ENCODE data around the gene DOCK2.
"Not testable (repeated sequence)": the region's sequence is repeated elsewhere in the genome, so short reads cannot be mapped to it uniquely, and the experiment has no call there.

The DOCK2 gene

GRCh38 chr5:169712428-169712827, 75.4 kb downstream of the DOCK2 start:
- Histone ChIP-seq H3K27me3 (ENCODE audit: control insufficient read depth, insufficient read depth, low read length) (no peaks in the 10 kb centered on the region), H3K27ac (ENCODE audit: low read depth, low read length) (no peak overlapping the region), H3K36me3 (ENCODE audit: control insufficient read depth, insufficient read depth, low read length) (no peaks in the 10 kb centered on the region), H3K9ac (ENCODE audit: low read length) (no peak overlapping the region), H3K4me3 (ENCODE audit: low read length) (no peak overlapping the region), H3K4me1 (ENCODE audit: control insufficient read depth, insufficient read depth, low read length) (no peaks in the 10 kb centered on the region)

- H3K4me3 ChIP-seq (ENCODE audit: low read length) = no peak overlapping the region
- no peak overlapping the region for H3K27ac ChIP-seq (ENCODE audit: low read depth, low read length)
- no peaks in the 10 kb centered on the region for H3K4me1 ChIP-seq (ENCODE audit: control insufficient read depth, insufficient read depth, low read length)
- H3K9ac ChIP-seq (ENCODE audit: low read length) = no peak overlapping the region
- H3K27me3 ChIP-seq (ENCODE audit: control insufficient read depth, insufficient read depth, low read length) = no peaks in the 10 kb centered on the region
- H3K36me3 ChIP-seq (ENCODE audit: control insufficient read depth, insufficient read depth, low read length) = no peaks in the 10 kb centered on the region
Measured at GRCh38 chr5:169716287-169716686, 79.2 kb downstream of the DOCK2 start.

- Histone ChIP-seq H3K4me1 (ENCODE audit: control insufficient read depth, insufficient read depth, low read length) (no peaks in the 10 kb centered on the region), H3K9ac (ENCODE audit: low read length) (no peak overlapping the region), H3K27ac (ENCODE audit: low read depth, low read length) (no peak overlapping the region), H3K27me3 (ENCODE audit: control insufficient read depth, insufficient read depth, low read length) (no peaks in the 10 kb centered on the region), H3K4me3 (ENCODE audit: low read length) (no peak overlapping the region), H3K36me3 (ENCODE audit: control insufficient read depth, insufficient read depth, low read length) (no peaks in the 10 kb centered on the region)
Measured at GRCh38 chr5:169717288-169717687, 80.2 kb downstream of the DOCK2 start.

DNA sequence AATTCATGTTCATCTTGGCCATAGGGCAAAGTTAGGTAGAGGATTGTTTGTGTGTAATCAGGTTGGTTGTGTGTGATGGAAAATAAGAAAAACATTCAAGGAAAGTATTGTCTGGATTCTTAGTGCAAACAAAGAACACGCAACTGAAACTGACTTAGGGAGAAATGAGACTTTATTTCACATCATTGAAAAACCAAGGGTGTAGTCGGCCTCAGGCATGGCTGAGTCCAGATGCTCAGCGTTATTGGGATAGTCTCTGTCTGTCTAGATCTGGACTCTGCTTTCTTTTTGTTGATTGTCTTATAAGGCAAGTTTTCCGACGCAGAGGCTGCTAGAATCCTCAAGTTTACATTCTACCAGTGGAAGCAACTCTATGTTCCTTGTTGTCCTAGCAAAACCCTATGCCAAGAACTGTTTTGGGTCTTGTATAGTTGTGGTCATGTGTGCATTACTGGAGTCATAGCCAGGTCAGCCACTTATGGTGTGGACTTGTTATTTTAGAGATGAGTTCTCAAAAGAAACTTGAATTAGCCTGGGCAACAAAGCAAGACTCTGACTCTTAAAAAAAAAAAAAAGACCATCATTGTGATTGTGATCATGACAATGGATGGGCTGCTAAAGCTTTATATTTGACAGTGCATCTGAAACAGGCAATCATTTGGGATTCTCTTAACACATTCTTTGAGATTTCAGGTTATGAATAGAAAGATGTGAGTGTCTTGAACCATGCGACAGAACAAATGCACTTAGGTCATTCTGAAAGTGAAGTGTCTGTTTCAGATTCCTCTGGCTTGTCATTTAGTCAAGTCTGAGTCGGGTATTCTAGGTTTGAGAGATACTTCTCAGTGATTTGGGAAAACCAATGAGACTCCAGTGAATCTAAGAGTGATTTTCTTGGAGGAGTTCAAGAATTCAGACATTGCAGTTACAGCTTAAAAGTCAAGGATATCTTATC, 82.6 kb downstream of the DOCK2 start:
- H3K27me3 ChIP-seq (ENCODE audit: control insufficient read depth, insufficient read depth, low read length) = no peaks in the 10 kb centered on the region
- no peaks in the 10 kb centered on the region for H3K36me3 ChIP-seq (ENCODE audit: control insufficient read depth, insufficient read depth, low read length)
- H3K4me3 ChIP-seq (ENCODE audit: low read length) = no peak overlapping the region
- H3K9ac ChIP-seq (ENCODE audit: low read length) = no peak overlapping the region
- H3K4me1 ChIP-seq (ENCODE audit: control insufficient read depth, insufficient read depth, low read length) = no peaks in the 10 kb centered on the region
- H3K27ac ChIP-seq (ENCODE audit: low read depth, low read length) = no peak overlapping the region

DNA sequence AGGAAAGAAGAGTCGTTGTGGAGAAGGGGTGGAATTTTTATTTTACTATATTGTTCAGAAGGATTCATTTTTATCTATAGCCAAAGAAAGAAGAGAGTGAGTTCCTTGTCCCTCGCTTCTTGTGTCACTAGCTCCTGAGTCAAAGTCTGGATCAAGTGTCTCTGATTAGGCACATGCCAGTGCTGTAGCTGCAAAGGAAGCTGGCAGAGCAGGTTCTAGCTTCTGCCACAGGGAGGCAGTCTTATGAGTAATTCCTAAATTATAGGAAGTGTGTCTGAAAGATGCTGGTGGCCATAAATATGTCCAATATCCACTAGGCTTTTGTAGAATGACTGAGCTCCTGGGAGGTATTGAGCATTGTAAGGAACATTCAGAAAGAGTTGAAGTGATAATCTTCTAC, 84.7 kb downstream of the DOCK2 start:
- no peaks in the 10 kb centered on the region for H3K36me3 ChIP-seq (ENCODE audit: control insufficient read depth, insufficient read depth, low read length)
- no peak overlapping the region for H3K4me3 ChIP-seq (ENCODE audit: low read length)
- no peaks in the 10 kb centered on the region for H3K4me1 ChIP-seq (ENCODE audit: control insufficient read depth, insufficient read depth, low read length)
- H3K27me3 ChIP-seq (ENCODE audit: control insufficient read depth, insufficient read depth, low read length) = no peaks in the 10 kb centered on the region
- no peak overlapping the region for H3K9ac ChIP-seq (ENCODE audit: low read length)
- no peak overlapping the region for H3K27ac ChIP-seq (ENCODE audit: low read depth, low read length)

DNA sequence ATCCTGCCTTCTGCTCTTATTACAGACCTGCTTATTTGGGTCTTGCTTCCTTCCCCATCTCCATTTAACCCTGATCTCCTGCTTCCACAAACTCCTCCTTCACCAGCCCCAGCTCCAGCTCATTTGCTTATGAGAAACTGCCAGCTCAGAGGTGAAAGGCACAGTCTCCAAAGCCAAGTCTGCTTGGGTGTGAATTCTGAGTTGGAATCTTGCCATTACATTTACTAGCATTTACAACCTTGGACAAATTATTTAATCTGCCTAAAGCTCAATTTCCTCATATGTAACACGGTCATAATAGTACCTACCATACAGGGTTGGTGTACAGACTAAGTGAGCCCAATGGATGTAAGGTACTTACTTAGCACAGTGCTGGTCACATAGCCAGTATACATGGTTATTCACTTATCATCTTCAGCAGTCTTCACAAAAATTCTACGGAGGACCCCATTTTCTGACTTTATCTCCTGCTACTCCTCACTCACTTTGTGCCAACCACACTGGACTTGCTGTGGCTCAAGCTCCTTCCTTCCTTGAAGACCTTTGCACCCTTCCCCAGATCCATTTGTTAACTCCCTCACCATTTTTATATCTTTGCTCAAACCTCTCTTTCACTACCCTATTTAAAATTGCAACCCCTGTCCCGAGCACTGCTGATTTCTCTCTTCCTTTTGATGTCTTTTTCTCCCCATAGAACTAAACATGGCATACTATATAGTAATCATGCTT, 86.2 kb downstream of the DOCK2 start:
- no peak overlapping the region for H3K27ac ChIP-seq (ENCODE audit: low read depth, low read length)
- H3K4me1 ChIP-seq (ENCODE audit: control insufficient read depth, insufficient read depth, low read length) = no peaks in the 10 kb centered on the region
- no peaks in the 10 kb centered on the region for H3K36me3 ChIP-seq (ENCODE audit: control insufficient read depth, insufficient read depth, low read length)
- no peak overlapping the region for H3K4me3 ChIP-seq (ENCODE audit: low read length)
- H3K27me3 ChIP-seq (ENCODE audit: control insufficient read depth, insufficient read depth, low read length) = no peaks in the 10 kb centered on the region
- H3K9ac ChIP-seq (ENCODE audit: low read length) = no peak overlapping the region

DNA sequence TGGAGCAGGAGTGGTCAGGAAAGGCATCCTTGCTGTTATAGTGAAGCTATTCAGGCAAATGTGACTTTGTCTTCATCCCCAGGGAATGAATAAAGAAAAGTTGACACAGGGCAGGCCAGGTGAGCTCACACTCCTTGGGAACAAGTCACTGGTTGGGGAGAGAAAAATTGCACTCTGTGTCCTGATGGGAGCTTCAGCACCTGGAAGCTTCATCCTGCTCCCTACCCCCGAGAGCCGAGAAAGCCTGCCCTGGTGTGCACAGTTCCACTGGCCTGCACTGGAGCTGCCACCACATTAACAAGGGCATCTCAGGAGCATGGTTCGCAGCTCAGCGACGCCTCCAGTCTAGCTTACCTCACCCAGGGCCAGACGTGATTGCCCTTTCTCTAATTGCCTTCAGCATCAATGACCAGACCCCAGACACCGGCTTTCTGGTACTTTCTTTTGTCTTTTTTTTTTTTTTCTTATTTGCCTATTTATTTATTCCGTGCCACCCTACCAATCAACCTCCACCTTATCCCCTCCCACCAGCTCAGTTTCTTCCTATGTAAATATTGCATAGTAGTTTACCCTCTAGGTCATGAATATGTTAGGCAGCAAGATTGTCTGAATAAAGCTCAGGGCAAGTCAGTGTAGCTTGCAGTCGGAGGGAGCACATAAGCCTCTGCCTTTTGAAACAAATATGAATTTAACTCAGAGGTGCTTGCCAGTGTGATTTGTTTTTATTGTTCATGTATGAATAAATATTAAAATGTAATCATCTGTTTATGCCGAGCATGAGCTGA, 87.4 kb downstream of the DOCK2 start:
- no peaks in the 10 kb centered on the region for H3K27me3 ChIP-seq (ENCODE audit: control insufficient read depth, insufficient read depth, low read length)
- no peak overlapping the region for H3K9ac ChIP-seq (ENCODE audit: low read length)
- H3K4me3 ChIP-seq (ENCODE audit: low read length) = no peak overlapping the region
- no peaks in the 10 kb centered on the region for H3K4me1 ChIP-seq (ENCODE audit: control insufficient read depth, insufficient read depth, low read length)
- H3K36me3 ChIP-seq (ENCODE audit: control insufficient read depth, insufficient read depth, low read length) = no peaks in the 10 kb centered on the region
- no peak overlapping the region for H3K27ac ChIP-seq (ENCODE audit: low read depth, low read length)

- H3K27ac ChIP-seq (ENCODE audit: low read depth, low read length); H3K27me3 ChIP-seq (ENCODE audit: control insufficient read depth, insufficient read depth, low read length); H3K9ac ChIP-seq (ENCODE audit: low read length); H3K36me3 ChIP-seq (ENCODE audit: control insufficient read depth, insufficient read depth, low read length); H3K4me3 ChIP-seq (ENCODE audit: low read length); H3K4me1 ChIP-seq (ENCODE audit: control insufficient read depth, insufficient read depth, low read length): not testable (repeated sequence)
Measured at GRCh38 chr5:169725665-169726064, 88.6 kb downstream of the DOCK2 start.

GRCh38 chr5:169728418-169728817, 91.3 kb downstream of the DOCK2 start:
- H3K4me1 ChIP-seq (ENCODE audit: control insufficient read depth, insufficient read depth, low read length) = no peaks in the 10 kb centered on the region
- no peak overlapping the region for H3K27ac ChIP-seq (ENCODE audit: low read depth, low read length)
- no peak overlapping the region for H3K4me3 ChIP-seq (ENCODE audit: low read length)
- no peaks in the 10 kb centered on the region for H3K36me3 ChIP-seq (ENCODE audit: control insufficient read depth, insufficient read depth, low read length)
- no peak overlapping the region for H3K9ac ChIP-seq (ENCODE audit: low read length)
- H3K27me3 ChIP-seq (ENCODE audit: control insufficient read depth, insufficient read depth, low read length) = no peaks in the 10 kb centered on the region

DNA sequence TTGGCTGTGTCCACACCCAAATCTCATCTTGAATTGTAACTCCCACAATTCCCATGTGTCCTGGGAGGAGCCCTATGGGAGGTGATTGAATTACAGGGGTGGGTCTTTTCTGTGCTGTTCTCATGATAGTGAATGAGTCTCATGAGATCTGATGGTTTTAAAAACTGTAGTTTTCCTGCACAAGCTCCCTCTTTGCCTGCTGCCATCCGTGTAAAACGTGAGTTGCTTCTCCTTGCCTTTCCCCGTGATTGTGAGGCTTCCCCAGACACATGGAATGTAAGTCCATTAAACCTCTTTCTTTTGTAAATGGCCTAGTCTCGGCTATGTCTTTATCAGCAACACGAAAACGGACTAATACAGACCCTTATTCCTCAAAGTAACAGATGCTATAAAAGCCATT, 94.1 kb downstream of the DOCK2 start:
- H3K4me3 ChIP-seq (ENCODE audit: low read length) = no peak overlapping the region
- H3K36me3 ChIP-seq (ENCODE audit: control insufficient read depth, insufficient read depth, low read length) = no peaks in the 10 kb centered on the region
- no peak overlapping the region for H3K27ac ChIP-seq (ENCODE audit: low read depth, low read length)
- H3K27me3 ChIP-seq (ENCODE audit: control insufficient read depth, insufficient read depth, low read length) = no peaks in the 10 kb centered on the region
- H3K4me1 ChIP-seq (ENCODE audit: control insufficient read depth, insufficient read depth, low read length) = no peaks in the 10 kb centered on the region
- H3K9ac ChIP-seq (ENCODE audit: low read length) = no peak overlapping the region

DNA sequence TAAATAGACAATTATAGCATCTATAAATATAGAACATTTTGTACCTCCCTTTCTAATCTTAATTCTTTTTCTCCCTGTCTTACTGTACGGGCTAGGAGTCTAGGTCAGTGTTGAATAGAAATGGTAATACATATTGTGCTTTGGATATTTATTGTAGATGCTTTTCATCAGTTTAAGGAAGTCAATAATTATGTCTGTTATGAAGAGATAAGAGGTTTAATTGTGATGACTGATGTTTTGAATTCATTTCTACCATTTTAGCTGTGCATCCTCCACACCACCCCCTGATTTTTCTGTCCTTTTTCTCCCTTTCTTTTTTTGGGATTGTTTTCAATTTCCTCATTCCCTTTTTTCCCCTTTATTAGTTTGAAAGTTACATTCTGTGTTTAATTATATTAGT, 95.8 kb downstream of the DOCK2 start:
- Histone ChIP-seq H3K4me3 (ENCODE audit: low read length) (no peak overlapping the region), H3K36me3 (ENCODE audit: control insufficient read depth, insufficient read depth, low read length) (no peaks in the 10 kb centered on the region), H3K27me3 (ENCODE audit: control insufficient read depth, insufficient read depth, low read length) (no peaks in the 10 kb centered on the region), H3K4me1 (ENCODE audit: control insufficient read depth, insufficient read depth, low read length) (no peaks in the 10 kb centered on the region), H3K9ac (ENCODE audit: low read length) (no peak overlapping the region), H3K27ac (ENCODE audit: low read depth, low read length) (no peak overlapping the region)

DNA sequence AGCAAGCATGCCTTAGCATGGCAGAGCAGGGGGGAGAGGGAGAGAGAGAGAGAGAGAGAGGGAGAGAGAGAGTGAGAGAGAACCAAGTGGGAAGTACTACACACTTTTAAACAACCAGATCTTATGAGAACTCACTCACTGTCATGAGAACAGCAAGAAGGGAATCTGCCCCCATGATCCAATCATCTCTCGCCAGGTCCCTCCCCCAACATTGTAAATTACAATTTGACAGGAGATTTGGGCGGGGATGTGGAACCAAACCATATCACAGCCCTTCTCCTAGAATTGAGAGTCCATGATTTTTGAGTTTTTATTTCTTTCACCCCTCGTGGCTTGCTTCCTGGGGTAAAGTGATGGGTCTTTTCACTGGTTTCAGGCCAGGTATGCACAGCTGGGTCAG, 98.8 kb downstream of the DOCK2 start:
- no peaks in the 10 kb centered on the region for H3K4me1 ChIP-seq (ENCODE audit: control insufficient read depth, insufficient read depth, low read length)
- no peak overlapping the region for H3K4me3 ChIP-seq (ENCODE audit: low read length)
- H3K27ac ChIP-seq (ENCODE audit: low read depth, low read length) = no peak overlapping the region
- H3K27me3 ChIP-seq (ENCODE audit: control insufficient read depth, insufficient read depth, low read length) = no peaks in the 10 kb centered on the region
- H3K36me3 ChIP-seq (ENCODE audit: control insufficient read depth, insufficient read depth, low read length) = no peaks in the 10 kb centered on the region
- H3K9ac ChIP-seq (ENCODE audit: low read length) = no peak overlapping the region

Measured in rectal smooth muscle tissue (tissue), 1 donor.